NCI-H1048 (cell line): ENCODE measurements around the gene LFNG.

ENCODE experiments used
- DNase-seq: peaks from one replicate; lab custom pipeline; 2025; lab: John Stamatoyannopoulos, UW

Gene LFNG

GRCh38 chr7:2484868-2485267, 34.7 kb upstream of the LFNG start:
- no peak for DNase-seq

- DNase-seq = no peak
Observed at GRCh38 chr7:2487586-2488271, 31.8 kb upstream of the LFNG start.

GRCh38 chr7:2488272-2488645, 31.3 kb upstream of the LFNG start:
- DNase-seq = no peak

- no peak for DNase-seq
Observed at GRCh38 chr7:2488681-2489080, 30.9 kb upstream of the LFNG start.

- DNase-seq = no peak
Observed at GRCh38 chr7:2490181-2490651, 29.4 kb upstream of the LFNG start.

GRCh38 chr7:2492038-2492437, 27.5 kb upstream of the LFNG start:
- DNase-seq = no peak

- no peak for DNase-seq
Observed at GRCh38 chr7:2493205-2494164, 26.1 kb upstream of the LFNG start.

- DNase-seq = no peak
Observed at GRCh38 chr7:2494191-2495130, 25.1 kb upstream of the LFNG start.

- no peak for DNase-seq
Observed at GRCh38 chr7:2495418-2496299, 23.9 kb upstream of the LFNG start.

GRCh38 chr7:2496375-2496774, 23.2 kb upstream of the LFNG start:
- DNase-seq = no peak

GRCh38 chr7:2497065-2497464, 22.5 kb upstream of the LFNG start:
- no peak for DNase-seq

GRCh38 chr7:2497500-2498336, 21.9 kb upstream of the LFNG start:
- no peak for DNase-seq

- DNase-seq = no peak
Observed at GRCh38 chr7:2498708-2499107, 20.9 kb upstream of the LFNG start.

- DNase-seq = no peak
Observed at GRCh38 chr7:2499181-2499580, 20.4 kb upstream of the LFNG start.

- no peak for DNase-seq
Observed at GRCh38 chr7:2499719-2500430, 19.7 kb upstream of the LFNG start.

- no peak for DNase-seq
Observed at GRCh38 chr7:2500701-2501100, 18.9 kb upstream of the LFNG start.

GRCh38 chr7:2501947-2502646, 17.5 kb upstream of the LFNG start:
- DNase-seq = no peak

GRCh38 chr7:2502647-2502966, 17.0 kb upstream of the LFNG start:
- DNase-seq = no peak
